ENCODE data around the gene PAX7. TPM values are rescaled to one million over a fixed set of nuclear protein-coding genes. Genes with fewer than 3 reads are reported as not detected.

The PAX7 gene
- total and polyA plus RNA-seq, 2 donors (not counting 1 experiment from before 2014, with no cell fraction given): not detected

- H3K9me3 ChIP-seq (ENCODE audit: control extremely low read depth in 1 of 3, control insufficient read depth in 2 of 3, insufficient read depth in 1 of 3, low read length in 2 of 3): peaks cover 0 to 12% (median 0%) of the 10 kb centered on the region in 3 donors
- H4K20me1 ChIP-seq (ENCODE audit: control insufficient read depth, insufficient read depth, low read length, poor library complexity, severe bottlenecking): no peaks in the 10 kb centered on the region
- H3K4me1 Mint-ChIP-seq: peaks cover 3% of the 10 kb centered on the region
- H3K4me3 Mint-ChIP-seq: no peak overlapping the region
- no peak overlapping the region for H3K4me3 ChIP-seq (ENCODE audit: control extremely low read depth in 1 of 5, extremely low read depth in 1 of 5, insufficient read depth in 1 of 5, low read depth in 2 of 5, low read length in 4 of 5)
- peaks cover 79% of the 10 kb centered on the region for H3K27me3 Mint-ChIP-seq
- no peak overlapping the region for H3K9ac ChIP-seq (ENCODE audit: low read length)
- ChIA-PET POLR2A (no interaction called here), CTCF (no interaction called here)
- no peak for TF ChIP-seq CTCF (IDR thresholded peaks at IDR 0.05)
- TF ChIP-seq EZH2 (IDR thresholded peaks at IDR 0.05; ENCODE audit: borderline replicate concordance, insufficient read depth, low read depth, low read length, poor library complexity, severe bottlenecking): no peak
- no peaks in the 10 kb centered on the region for H3K9me3 Mint-ChIP-seq (ENCODE audit: insufficient read depth)
- no peak overlapping the region for H3K27ac Mint-ChIP-seq
- H3K27ac ChIP-seq (ENCODE audit: low read length in 2 of 2): no peak overlapping the region
- ATAC-seq (ENCODE audit: low read depth): no peak
- no peaks in the 10 kb centered on the region for H3K36me3 ChIP-seq (replicated peaks in 1 of 2; ENCODE audit: control extremely low read depth in 1 of 2, control insufficient read depth in 1 of 2, extremely low read depth in 1 of 2, insufficient read depth in 2 of 2, low read length in 1 of 2)
- intact Hi-C loops (cut with micrococcal nuclease): no loop called here
- 8% methylated on average over 20 of the region's 23 CpGs for WGBS (ENCODE audit: insufficient coverage)
- no peak overlapping the region for H3K4me2 ChIP-seq (replicated peaks; ENCODE audit: low read depth, low read length, poor library complexity, severe bottlenecking)
- peaks cover 0 to 3% of the 10 kb centered on the region in 2 donors for H3K4me1 ChIP-seq (ENCODE audit: control insufficient read depth in 2 of 2, insufficient read depth in 2 of 2, low read length in 2 of 2)
- no peaks in the 10 kb centered on the region for H3K79me2 ChIP-seq (ENCODE audit: control insufficient read depth, insufficient read depth, low read length)
- no peak overlapping the region for H2AFZ ChIP-seq (ENCODE audit: insufficient read depth, low read depth, low read length, poor library complexity, severe bottlenecking)
- no peak for DNase-seq
- H3K27me3 ChIP-seq (replicated peaks in 1 of 4; ENCODE audit: control extremely low read depth in 1 of 4, control insufficient read depth in 3 of 4, insufficient read depth in 4 of 4, low read length in 3 of 4): peaks cover 0 to 75% (median 45%) of the 10 kb centered on the region in 4 experiments
These were observed 1.6 kb downstream of the PAX7 start for GRCh38 chr1:18632218-18632588.

GRCh38 chr1:18632783-18633421 lies 2.3 kb downstream of the PAX7 start:
- TF ChIP-seq CTCF (IDR thresholded peaks at IDR 0.05): no peak
- no peak for TF ChIP-seq EZH2 (IDR thresholded peaks at IDR 0.05; ENCODE audit: borderline replicate concordance, insufficient read depth, low read depth, low read length, poor library complexity, severe bottlenecking)
- Histone ChIP-seq H3K4me1 (ENCODE audit: control insufficient read depth in 2 of 2, insufficient read depth in 2 of 2, low read length in 2 of 2) (peaks cover 0 to 3% of the 10 kb centered on the region in 2 donors), H3K27ac (ENCODE audit: low read length in 2 of 2) (no peak overlapping the region), H3K4me3 (ENCODE audit: control extremely low read depth in 1 of 5, extremely low read depth in 1 of 5, insufficient read depth in 1 of 5, low read depth in 2 of 5, low read length in 4 of 5) (no peak overlapping the region), H3K27me3 (replicated peaks in 1 of 4; ENCODE audit: control extremely low read depth in 1 of 4, control insufficient read depth in 3 of 4, insufficient read depth in 4 of 4, low read length in 3 of 4) (peaks cover 0 to 75% (median 47%) of the 10 kb centered on the region in 4 experiments), H3K79me2 (ENCODE audit: control insufficient read depth, insufficient read depth, low read length) (no peaks in the 10 kb centered on the region), H2AFZ (ENCODE audit: insufficient read depth, low read depth, low read length, poor library complexity, severe bottlenecking) (no peak overlapping the region), H3K4me2 (replicated peaks; ENCODE audit: low read depth, low read length, poor library complexity, severe bottlenecking) (no peak overlapping the region), H3K9ac (ENCODE audit: low read length) (no peak overlapping the region), H3K9me3 (ENCODE audit: control extremely low read depth in 1 of 3, control insufficient read depth in 2 of 3, insufficient read depth in 1 of 3, low read length in 2 of 3) (peaks cover 0 to 12% (median 0%) of the 10 kb centered on the region in 3 donors), H3K36me3 (replicated peaks in 1 of 2; ENCODE audit: control extremely low read depth in 1 of 2, control insufficient read depth in 1 of 2, extremely low read depth in 1 of 2, insufficient read depth in 2 of 2, low read length in 1 of 2) (no peaks in the 10 kb centered on the region), H4K20me1 (ENCODE audit: control insufficient read depth, insufficient read depth, low read length, poor library complexity, severe bottlenecking) (no peaks in the 10 kb centered on the region)
- DNase-seq: no peak
- WGBS (ENCODE audit: insufficient coverage): 10% methylated on average over 42 of the region's 48 CpGs
- peaks cover 77% of the 10 kb centered on the region for H3K27me3 Mint-ChIP-seq
- POLR2A ChIA-PET: no interaction called here
- CTCF ChIA-PET: no interaction called here
- peaks cover 3% of the 10 kb centered on the region for H3K4me1 Mint-ChIP-seq
- intact Hi-C loops (cut with micrococcal nuclease): no loop called here
- H3K4me3 Mint-ChIP-seq: no peak overlapping the region
- no peak overlapping the region for H3K27ac Mint-ChIP-seq
- H3K9me3 Mint-ChIP-seq (ENCODE audit: insufficient read depth): no peaks in the 10 kb centered on the region
- no peak for ATAC-seq (ENCODE audit: low read depth)

Measured in B cell (primary cell).